ENCODE results near the gene THAP7.
"Not testable (repeated sequence)": the region's sequence is repeated elsewhere in the genome, so short reads cannot be mapped to it uniquely, and the experiment has no call there.

The THAP7 gene

DNA sequence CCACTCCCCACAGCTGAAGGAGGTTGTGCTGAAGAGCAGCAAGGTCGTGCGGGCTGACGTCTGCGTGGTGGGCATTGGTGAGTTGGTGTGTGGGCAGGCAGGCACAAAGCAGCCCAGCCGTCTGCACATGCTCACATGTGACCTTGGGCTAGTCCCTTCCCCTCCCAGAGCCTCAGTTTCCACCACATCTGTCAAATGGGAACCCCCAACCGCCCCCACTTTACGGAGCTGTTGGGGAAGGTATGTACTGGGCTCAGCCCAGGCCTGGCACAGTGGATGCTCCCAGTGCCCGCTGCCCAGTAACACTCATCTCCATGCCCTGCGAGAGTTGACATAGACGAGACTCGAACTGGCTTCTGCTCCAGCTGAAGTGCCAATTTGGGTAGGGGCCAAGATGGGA lies 24.9 kb downstream of the THAP7 start:
- no peak for DNase-seq

DNA sequence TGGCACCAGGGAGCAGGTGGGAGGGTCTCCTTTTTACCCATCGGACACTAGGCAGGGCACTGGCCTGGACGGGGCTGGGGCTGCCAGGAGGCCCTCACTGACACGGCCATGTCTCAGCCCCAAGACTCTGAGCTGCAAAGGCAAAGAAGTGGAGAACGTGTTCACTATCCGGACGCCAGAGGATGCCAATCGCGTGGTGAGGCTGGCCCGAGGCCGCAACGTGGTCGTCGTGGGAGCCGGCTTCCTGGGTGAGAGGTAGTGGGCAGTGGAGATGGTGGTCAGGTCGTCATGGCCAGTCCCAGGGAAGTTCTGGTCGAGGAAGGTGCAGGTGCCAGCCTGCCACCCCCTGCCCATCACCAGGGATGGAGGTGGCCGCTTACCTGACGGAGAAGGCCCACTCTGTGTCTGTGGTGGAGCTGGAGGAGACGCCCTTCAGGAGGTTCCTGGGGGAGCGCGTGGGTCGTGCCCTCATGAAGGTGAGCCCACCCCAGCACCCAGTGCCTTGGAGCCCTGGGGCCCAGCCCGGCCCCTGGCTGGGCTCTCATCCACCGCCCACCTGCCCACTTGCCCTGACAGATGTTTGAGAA lies 25.5 kb downstream of the THAP7 start:
- DNase-seq = no peak

DNA sequence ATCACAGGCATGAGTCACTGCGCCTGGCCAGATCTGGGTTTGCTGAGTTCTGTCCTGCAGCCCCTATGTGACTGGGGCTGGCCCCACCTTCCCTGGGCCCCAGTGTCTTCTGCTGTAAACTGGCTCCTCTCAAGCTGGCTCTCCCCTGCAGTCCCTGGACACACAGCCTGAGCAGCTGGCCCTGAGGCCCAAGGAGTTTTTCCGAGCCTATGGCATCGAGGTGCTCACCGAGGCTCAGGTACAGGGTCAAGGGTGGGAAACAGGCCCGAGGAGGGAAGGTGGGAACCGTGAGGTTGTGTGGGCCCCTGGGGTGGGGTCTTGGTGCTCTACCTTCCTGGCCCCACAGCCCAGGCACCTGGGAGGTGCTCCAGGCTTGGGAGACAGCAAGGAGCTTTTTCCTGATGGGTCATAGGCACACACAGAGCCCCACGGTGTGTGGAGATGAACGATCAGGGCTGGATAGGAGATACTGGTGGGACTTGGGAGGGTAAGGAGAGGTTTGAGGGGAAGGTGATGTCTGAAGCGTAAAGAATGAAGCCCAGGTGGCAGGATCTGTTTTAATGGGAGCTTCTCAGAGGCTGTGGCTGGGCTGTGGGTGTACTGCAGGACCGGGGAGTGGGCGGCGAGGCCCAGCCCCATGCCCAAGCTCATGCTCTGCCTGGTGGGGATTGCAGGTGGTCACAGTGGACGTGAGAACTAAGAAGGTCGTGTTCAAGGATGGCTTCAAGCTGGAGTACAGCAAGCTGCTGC lies 26.2 kb downstream of the THAP7 start:
- no peak for DNase-seq

DNA sequence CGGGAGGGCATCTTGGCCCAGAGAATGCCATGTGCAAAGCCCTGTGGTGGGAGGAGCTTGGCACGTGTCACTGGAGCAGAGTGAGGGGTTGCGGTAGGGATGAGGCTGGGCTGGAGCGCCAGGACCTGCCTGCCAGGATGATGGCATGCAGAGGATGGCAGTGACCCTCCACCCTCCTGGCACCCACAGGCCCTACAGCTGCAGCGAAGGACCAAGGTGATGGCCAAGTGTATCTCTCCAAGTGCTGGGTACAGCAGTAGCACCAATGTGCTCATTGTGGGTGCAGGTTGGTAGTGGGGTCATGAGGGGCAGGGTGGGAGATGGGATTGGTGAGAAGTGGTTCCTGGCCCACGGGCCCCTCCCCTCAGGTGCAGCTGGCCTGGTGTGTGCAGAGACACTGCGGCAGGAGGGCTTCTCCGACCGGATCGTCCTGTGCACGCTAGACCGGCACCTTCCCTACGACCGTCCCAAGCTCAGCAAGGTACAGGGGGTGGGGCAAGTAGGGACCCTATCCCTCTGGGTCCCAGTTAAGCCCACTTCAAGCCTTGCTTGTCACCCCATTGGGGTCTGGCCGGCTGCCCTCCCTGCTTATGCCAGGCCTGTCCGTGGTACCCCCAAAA lies 27.5 kb downstream of the THAP7 start:
- DNase-seq = no peak

DNA sequence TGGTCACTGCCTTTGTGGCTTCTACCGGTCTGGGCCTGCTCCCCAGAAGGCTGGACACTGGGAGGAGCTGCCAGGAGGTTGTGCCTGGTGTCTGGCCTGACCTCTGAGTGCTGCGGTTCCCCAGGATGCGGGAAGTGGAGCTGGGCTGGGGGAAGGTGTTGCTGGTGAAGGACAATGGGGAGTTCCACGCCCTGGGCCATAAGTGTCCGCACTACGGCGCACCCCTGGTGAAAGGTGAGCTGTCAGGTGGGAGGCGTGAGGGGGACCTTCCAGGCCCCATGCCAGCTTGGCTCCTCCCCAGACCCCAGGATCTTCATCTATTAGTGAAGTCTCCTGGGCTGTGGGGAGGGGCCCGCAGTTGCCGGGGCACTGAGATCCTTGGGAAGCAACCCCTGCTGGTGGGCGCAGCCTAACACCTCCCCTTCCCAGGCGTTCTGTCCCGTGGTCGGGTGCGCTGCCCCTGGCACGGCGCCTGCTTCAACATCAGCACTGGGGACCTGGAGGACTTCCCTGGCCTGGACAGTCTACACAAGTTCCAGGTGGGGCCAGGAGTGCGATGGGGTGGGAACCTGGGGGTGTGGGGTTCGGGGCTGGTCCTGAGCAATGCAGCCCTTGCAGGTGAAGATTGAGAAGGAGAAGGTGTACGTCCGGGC lies 28.2 kb downstream of the THAP7 start:
- DNase-seq = no peak

DNA sequence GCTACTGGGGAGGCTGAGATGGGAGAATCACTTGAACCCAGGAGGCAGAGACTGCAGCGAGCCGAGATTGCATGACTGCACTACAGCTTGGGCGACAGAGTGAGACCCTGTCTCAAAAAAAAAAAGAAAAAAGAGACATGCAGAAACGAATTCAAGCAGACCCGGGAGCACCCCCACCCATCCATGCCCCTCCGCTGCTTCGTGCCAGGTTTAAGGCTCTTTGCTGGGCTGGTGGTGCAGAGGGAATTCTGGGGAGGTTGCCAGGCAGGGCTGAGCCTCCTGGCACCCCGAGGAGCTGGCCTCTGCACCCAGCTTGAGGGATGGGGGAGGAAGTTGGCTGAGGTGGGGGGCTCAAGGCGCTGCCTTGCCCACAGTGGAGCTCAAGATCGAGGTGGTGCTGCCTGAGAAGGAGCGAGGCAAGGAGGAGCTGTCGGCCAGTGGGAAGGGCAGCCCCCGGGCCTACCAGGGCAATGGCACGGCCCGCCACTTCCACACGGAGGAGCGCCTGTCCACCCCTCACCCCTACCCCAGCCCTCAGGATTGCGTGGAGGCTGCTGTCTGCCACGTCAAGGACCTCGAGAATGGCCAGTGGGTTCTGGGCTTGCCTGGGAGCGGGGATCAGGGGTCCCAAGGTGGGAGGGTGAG lies 28.9 kb downstream of the THAP7 start:
- DNase-seq = no peak

DNA sequence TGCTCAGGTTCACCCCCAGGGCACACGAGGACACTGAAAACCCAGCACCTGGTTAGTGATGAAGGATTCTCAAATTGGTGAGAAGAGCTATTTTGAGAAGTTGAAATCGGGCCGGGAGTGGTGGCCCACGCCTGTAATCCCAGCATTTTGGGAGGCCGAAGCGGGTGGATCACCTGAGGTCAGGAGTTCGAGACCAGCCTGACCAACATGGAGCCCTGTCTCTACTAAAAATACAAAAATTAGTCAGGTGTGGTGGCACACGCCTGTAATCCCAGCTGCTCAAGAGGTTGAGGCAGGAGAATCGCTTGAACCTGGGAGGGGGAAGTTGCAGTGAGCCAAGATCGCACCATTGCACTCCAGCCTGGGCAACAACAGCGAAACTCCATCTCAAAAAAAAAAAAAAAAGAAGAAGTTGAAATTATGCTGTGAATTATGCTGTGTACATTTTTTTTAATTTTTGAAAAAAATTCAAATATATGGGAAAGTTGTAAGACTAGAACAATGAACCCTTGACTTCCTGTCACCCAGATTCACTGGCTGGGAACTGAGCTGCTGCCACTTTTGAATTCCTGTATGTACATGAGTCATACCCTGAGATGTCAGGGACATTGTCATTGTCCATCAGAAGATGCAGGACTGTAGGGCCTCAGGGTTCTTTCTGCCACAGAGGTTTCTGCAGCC lies 29.8 kb downstream of the THAP7 start:
- DNase-seq = not testable (repeated sequence)

DNA sequence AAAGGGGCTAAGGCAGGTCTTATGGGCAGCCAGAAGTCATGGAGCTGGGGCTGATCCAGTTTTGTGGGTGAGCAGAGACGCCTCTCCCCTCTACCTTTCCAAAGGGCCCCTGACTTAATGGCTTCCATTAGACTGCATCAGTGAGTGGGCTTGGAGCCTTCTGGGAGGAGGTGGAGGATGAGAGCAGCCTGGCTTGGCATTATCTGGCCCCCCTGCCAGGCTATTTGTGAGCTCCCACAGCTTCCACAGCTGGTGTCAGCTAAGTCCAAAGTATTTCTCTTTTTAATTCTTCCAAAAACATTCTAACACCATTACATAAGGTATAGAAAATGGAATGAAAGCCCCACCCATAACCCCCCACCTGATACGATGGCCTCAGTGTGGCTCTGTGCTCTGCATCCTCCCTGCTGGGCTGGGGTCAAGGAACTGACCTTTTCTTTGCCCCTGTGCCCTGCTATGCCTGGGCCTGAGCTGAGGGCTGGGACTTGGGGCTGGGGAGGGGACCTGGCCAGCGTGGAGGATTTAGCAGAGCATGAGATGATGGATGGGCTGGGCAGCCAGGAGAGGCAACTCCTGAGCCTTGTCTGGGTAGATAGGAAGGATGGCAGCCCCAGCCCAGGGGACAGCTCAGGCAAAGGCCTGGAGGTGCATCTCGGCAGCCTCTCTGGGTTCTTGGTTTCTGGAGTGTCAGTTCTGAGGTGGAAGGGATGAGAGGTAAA lies 30.8 kb downstream of the THAP7 start:
- DNase-seq = no peak

DNA sequence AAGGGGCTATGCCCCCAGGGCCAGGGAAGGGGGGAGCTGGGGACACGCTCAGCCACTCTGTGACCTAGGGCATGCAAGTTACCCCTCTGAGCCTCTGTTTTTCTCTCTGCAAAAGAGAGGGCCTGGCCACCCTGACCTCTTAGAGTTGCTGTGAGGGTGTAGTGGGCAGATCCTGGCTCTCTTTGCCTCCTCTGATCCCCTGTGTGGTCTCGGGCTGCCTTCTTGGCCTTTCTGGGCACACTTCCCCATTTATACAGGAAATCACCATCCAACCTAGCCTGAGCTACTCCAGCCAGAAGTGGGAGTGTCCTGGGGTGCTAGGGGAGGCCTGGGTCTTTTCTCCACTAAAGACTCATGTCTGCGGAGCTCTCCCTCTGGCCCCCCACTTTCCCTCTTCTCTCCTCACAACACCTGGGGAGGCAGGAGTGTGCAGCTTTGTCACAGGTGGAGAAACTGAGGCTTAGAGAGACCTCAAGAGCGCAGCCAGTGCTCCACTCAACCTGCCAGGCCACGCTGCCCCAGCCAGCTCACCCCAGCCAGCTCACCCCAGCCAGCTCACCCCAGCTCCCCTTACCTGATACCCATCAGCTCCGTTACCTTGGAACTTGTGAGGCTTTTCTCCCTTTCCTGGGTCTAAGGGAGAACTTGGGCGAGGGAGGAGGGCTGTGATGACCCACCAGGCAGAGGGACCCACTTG lies 33.5 kb downstream of the THAP7 start:
- DNase-seq = no peak

DNA sequence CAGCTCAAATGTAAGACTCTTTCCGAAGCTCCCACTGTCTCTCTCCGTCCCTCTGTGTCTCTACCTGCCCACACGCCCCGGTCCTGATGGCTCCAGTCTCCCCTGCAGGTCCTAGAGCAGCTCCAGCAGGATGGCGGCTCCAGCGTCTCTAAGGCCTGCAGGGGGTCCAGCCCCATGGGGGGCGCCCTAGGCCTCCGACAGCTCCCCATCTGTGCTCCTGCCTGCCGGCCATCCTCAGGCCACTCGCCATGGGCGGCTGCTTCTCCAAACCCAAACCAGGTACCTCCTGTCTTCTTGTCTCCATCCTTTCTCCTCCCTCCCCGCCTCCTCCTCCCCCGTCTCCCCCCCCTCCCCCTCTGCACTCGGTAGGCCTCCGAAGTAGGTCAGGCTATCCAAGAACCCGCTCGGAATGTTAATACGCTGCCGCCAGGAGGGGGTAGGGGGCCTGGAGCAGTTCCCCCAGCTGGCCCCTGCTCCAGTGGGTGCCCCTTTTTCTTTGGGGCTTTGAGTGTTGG lies 34.2 kb downstream of the THAP7 start:
- DNase-seq = no peak

DNA sequence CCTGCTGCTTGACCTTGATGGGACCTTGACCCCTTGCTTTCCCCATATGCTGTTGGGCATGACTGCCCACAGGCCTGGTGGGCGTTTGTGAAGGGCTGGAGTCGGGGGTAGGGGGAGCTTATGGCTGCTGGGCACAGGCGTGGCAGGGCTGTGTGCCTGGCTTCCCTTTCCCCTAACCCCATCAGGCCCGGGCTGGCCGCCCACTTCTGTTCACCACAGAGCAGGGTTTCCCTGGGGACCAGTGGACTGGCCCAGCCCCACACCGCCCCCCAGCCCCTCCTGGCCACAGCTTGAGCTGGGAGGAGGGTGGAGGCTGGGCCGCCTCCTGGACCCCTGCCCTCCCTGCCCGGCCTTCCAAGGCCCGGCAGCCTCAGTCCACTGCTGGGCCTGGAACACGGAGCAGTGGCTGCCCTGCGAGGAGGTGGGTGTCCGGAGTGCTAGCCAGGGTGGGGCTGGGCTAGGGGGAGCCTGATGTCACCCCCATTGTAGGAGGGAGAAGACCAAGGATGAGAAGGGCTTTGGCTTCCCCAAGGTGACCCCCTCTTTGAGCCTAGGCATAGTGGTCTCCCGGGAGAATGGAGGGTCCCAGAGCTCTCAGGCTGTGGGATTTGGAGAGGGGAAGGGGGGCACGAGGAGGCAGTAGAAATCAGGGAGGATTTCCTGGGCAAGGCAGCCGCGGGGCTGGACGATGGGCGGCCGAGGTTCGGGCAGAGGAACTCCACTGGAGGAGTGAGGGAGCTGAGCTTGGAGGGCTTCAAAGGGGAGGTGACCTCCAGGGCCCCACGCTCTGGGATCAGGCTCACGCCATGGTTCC lies 34.8 kb downstream of the THAP7 start, which contains the start of gene AIFM3:
Gene AIFM3 (plus strand): TSS at position 373 of the 814 bp plus-strand sequence. CDS start 690 bp downstream, outside the sequence.
- DNase-seq = no peak

DNA sequence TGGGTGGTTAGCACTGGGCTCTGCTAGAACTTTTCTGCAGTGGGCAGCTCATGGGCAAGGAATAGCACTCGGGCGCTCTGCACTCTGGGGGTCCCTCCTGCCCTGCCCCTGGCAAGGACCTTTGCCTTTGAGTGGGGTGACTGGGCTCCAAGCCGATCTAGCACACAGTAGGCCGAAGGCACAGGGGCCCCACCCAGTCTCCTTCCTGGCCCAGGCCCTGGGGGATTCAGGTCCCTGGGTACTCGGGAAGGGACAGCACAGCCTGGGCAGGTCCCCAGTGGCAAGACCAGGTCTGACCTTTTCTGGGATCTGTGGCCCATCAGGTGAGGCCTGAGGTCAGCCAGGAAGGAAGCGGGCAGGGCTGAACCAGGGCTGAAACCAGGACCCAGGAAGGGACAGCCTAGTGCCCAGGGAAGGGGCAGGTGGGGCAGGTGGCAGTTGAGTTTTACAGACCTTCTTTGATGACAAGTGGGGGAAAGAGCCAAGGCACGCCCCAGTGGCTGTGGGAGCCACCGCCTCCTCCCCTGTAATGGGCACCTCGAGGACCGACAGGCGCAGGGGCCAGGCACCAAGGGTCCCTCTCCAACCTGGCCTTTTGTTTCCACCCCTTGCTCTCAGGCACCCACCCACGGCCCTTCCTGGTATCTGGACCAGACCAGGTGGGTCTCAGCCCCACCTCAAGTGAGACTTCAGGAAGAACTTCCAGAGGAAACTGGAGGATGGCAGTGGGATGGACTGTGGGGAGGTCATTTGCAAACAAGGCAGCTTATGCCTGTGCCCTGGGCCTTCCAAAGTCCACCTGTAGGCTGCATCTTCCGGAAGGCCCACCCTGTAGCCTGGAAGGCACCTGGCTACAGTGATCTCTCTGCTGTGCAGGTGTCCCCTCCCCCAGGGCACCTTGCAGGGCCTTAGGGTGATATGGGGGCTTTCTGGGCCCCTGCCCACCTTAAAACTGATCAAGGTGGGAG lies 35.7 kb downstream of the THAP7 start:
- DNase-seq = no peak

DNA sequence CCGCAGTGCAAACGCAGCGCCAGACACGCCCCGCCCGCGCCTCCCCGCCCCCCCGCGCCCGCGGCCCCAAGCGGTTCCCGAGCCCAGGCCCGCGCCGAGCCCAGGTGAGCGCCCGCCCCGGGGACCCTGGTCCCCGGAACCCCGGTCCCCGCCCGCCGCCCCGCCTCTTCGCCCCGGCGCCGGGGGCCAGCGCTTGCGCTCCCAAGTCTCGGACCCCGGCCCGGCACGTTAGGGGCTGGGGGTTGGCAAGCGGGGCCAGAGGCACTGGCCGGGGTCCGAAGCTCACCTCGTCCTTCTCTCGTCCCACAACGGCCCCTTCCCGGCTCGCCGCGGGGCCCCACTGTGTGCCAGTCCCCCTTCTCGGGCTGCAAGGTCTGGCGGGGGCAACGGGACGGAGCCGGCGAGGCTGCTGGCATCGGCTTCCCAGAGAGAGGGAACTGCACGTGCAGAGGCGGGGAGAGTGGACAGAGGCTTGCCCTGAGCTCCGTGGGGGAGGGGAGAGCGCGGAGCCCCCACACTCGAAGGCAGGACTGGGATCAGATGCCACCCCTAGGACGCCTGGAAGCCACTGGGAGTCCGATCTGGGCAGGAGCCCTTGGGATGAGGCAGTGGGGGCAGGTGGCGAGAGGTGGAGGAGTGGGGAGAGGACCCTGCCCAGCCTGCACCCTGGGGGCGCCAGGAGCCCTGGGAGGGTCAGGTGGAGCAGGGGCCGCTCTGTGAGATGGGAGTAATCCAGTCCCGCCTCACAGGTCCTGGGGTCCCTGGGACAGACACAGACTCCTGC lies 36.6 kb downstream of the THAP7 start:
- no peak for DNase-seq

DNA sequence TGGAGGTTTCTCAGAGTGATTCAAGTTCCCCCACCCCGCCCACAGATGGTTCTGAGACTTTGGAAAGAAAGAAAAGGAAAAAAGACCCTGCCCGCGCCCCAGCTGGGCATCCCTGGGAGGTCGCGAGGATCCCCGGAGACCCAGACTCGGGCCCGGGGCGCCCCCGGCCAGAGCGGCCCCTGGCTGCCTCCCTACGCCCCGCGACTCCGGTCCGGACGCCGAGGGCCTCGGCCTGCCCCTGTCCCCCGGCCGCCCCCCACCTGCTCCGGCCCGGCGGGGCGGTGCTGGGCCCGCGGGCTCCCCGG lies 37.2 kb downstream of the THAP7 start:
- no peak for DNase-seq

DNA sequence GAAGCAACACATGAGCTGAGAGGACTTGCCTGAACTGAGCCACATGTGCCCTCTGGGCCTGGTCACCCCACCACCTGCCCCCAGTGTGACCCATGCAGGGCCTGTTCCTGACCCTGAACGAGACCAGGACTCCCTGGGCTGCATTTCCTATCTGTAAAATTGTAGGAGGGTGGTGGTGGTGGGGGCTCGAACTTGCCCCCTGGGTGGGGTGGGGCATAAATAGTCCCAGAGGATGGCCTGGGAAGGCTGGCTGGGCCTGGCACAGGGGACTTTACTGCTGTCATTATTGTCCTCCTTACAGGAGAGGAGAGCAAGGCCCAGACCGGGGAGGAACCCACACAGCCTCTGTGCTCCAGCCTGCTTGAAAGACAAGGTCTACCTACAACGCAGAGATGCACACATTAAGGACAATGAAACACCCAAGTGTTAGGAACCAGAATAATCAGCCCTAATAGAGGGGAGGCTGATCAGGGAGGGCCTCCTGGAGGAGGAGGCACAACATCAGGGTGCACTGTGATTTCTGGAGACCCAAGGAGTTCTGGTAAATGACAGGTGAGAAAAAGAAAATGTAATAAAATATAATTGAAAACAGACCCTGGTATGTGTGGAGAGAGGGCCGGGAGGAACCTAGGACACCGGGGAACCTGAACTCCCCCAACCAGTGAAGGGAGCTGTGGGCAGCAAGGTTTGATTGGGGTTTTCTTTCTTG lies 37.7 kb downstream of the THAP7 start:
- no peak for DNase-seq

DNA sequence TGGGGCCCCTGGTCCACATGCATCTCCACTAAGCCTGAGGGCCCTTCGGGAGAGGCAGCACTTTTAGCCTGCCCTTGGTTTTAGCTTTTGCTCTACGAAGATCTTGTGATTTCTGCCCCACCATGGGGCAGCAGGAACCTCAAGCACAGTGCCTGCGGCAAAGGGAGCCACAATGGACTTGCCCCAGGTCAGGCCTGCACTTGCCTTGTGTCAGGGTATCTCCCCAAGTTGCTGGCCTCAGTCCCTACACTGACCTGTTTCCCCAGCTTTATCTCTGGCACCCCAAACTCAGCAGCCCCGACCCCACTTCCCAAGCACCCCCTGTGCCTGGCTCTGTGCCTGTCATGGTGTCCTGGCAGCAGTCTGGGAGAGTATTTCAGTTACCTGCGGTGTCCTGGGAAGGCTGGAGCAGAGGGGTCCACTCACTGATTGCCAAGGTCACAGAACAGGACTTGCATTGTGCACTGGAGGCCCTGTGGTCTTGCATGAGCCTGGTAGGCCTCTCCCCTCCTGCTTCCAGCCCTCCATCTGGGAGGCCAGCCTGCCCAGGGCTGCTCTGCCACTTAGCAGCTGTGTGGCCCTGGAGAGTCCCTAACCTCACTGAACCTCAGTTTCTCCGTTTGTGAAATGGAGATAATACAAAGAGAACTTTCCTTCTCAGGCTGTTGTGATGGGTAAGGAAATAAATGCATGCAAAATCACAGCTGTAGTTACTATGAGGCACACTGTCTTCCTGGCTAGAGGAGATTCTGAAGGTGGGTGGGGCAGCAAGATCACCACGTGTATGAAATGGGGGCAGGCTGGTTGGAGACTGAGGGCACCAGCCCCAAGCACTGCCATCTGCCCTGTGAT lies 38.5 kb downstream of the THAP7 start:
- no peak for DNase-seq

DNA sequence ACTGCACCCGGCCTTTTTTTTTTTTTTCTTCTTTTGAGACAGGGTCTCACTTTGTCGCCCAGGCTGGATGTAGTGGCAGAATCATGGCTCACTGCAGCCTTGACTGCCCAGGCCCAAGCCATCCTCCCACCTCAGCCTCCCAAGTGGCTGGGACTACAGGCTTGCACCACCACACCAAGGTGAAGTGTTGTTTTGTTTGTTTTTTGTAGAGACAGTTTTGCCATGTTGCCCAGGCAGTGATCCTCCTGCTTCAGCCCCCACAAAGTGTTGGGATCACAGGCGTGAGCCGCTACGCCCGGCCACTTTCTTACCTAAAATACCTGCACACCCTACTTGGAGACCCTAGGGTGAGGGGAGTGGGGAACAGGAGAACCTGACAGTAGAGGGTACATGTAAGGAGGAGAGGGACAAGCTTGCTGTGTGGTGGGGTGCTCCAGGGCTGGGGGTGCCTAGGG lies 39.4 kb downstream of the THAP7 start:
- no peak for DNase-seq

All from NCI-H510A treated with DMSO at 0.1 percent for 48 hours (cell line).